Measurements from ENCODE around the gene KDM4C.

Gene KDM4C

GRCh38 chr9:7212101-7212500 lies 454.3 kb downstream of the KDM4C start:
- peaks cover 1% of the 10 kb centered on the region for H3K9me3 Mint-ChIP-seq (ENCODE audit: low read depth)
- no peak overlapping the region for H3K4me3 Mint-ChIP-seq
- H3K27me3 Mint-ChIP-seq, result peaks cover under 1% of the 10 kb centered on the region
- H3K27ac Mint-ChIP-seq, result no peak overlapping the region
- H3K36me3 Mint-ChIP-seq, result peaks cover under 1% of the 10 kb centered on the region
- H3K4me1 Mint-ChIP-seq (ENCODE audit: low read depth), result peaks cover 6% of the 10 kb centered on the region

GRCh38 chr9:7216004-7216841 lies 458.4 kb downstream of the KDM4C start:
- Mint-ChIP-seq H3K27ac (no peak overlapping the region), H3K4me1 (ENCODE audit: low read depth) (peaks cover 6% of the 10 kb centered on the region), H3K9me3 (ENCODE audit: low read depth) (peaks cover 7% of the 10 kb centered on the region), H3K27me3 (peaks cover 2% of the 10 kb centered on the region), H3K4me3 (no peak overlapping the region), H3K36me3 (peaks cover 5% of the 10 kb centered on the region)

- H3K4me1 Mint-ChIP-seq (ENCODE audit: low read depth), result peaks cover 25% of the 10 kb centered on the region
- peaks cover under 1% of the 10 kb centered on the region for H3K9me3 Mint-ChIP-seq (ENCODE audit: low read depth)
- H3K27ac Mint-ChIP-seq, result no peak overlapping the region
- H3K36me3 Mint-ChIP-seq, result peaks cover 4% of the 10 kb centered on the region
- no peak overlapping the region for H3K4me3 Mint-ChIP-seq
- no peaks in the 10 kb centered on the region for H3K27me3 Mint-ChIP-seq
Observed at GRCh38 chr9:7223981-7224380, 466.2 kb downstream of the KDM4C start.

Measured in activated naive CD8-positive, alpha-beta T cell (primary cell).